ENCODE measurements around the gene RPL9.
"Not testable (repeated sequence)": the region's sequence is repeated elsewhere in the genome, so short reads cannot be mapped to it uniquely, and the experiment has no call there.

Gene RPL9

DNA sequence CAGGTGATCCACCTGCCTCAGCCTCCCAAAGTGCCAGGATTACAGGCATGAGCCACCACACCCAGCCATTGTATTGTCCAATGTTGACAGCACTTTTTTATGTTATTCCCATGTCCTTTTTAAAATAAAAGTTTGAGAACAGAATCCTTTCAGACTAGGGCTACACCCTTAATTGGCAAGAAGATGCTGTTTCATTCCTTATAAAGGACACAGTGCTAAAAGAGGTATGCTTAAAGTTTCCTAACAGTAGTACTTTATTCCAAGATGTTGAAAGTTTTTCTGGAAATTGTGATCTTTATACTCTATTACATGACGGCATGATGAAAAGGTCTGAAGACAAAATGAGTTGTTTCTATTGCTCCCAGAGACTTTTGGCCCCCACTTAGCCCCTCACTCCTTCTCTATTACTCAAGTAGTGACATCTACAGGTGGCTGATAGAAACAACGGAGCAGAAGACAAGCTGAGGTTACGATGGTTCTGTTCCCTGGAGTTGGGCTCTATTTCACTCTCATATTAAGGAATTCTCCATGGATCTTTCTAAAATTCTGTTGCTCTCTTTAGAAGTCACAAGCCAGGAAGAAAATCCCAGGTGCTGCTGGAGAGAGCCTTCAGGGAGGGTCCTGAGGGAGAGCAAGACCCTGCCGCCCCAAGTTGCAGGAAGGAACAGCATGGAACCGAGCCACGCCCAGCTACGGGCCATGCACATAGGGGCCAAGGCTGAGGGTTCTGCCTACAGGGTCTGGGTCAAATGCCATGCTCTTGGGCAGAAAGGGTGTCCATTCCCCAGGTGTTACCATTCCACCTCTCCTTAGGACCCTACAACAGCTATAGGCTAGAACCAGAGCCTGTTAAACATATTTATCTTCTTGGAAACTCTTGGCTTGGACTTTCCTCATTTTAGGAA is 22.8 kb downstream of the RPL9 start:
- no peak for DNase-seq (ENCODE audit: low read depth in 1 of 2, low spot score in 1 of 2)
- TF ChIP-seq JUND (IDR thresholded peaks at IDR 0.05; ENCODE audit: low read depth) = no peak
- in situ Hi-C loops (cut with HindIII; ENCODE audit: low pct_unique_long_range_greater_than_20kb, low sequenced_read_pairs) = no loop called here

DNA sequence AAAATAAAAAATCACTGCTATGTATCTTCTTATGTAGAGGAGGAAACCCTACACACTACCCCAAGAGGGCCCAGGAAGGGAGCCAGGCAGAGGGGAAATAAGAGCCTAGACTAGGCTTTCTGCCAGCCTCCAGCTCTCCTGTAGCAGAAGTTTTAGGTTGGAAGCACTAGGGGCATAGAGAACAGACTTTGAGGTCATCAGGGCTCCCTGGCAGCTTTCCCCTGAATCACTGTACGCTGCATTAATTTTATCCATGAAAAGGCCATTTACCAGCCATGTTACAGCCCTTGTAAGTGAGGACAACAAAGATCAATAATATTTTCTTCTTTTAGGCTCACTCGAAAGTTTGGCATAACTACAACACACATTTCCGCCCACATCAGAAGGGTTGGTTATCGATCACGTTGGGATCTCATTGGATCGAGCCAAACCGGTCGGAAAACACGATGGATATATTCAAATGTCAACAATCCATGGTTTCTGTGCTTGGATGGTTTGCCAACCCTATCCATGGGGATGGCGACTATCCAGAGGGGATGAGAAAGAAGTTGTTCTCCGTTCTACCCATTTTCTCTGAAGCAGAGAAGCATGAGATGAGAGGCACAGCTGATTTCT is 24.7 kb downstream of the RPL9 start:
- in situ Hi-C loops (cut with HindIII; ENCODE audit: low pct_unique_long_range_greater_than_20kb, low sequenced_read_pairs) = no loop called here
- no peak for DNase-seq (ENCODE audit: low read depth in 1 of 2, low spot score in 1 of 2)
- TF ChIP-seq JUND (IDR thresholded peaks at IDR 0.05; ENCODE audit: low read depth) = no peak

- TF ChIP-seq JUND (IDR thresholded peaks at IDR 0.05; ENCODE audit: low read depth) = no peak
- in situ Hi-C loops (cut with HindIII; ENCODE audit: low pct_unique_long_range_greater_than_20kb, low sequenced_read_pairs) = no loop called here
- no peak for DNase-seq (ENCODE audit: low read depth in 1 of 2, low spot score in 1 of 2)
These were observed 29.0 kb downstream of the RPL9 start for GRCh38 chr4:39429476-39430334.

- no peak for TF ChIP-seq JUND (IDR thresholded peaks at IDR 0.05; ENCODE audit: low read depth)
- in situ Hi-C loops (cut with HindIII; ENCODE audit: low pct_unique_long_range_greater_than_20kb, low sequenced_read_pairs) = no loop called here
These were observed 31.1 kb downstream of the RPL9 start for GRCh38 chr4:39427520-39428114.

GRCh38 chr4:39426728-39427127 is 32.0 kb downstream of the RPL9 start:
- in situ Hi-C loops (cut with HindIII; ENCODE audit: low pct_unique_long_range_greater_than_20kb, low sequenced_read_pairs) = no loop called here
- DNase-seq (ENCODE audit: low read depth in 1 of 2, low spot score in 1 of 2) = no peak
- no peak for TF ChIP-seq JUND (IDR thresholded peaks at IDR 0.05; ENCODE audit: low read depth)

More at GRCh38 chr4:39427520-39428114, 31.1 kb downstream of the RPL9 start:
- DNase-seq (ENCODE audit: low read depth in 1 of 2, low spot score in 1 of 2) = no peak

- DNase-seq (ENCODE audit: low read depth in 1 of 2, low spot score in 1 of 2); in situ Hi-C loops (cut with HindIII; ENCODE audit: low pct_unique_long_range_greater_than_20kb, low sequenced_read_pairs): not testable (repeated sequence)
These were observed 33.4 kb downstream of the RPL9 start for GRCh38 chr4:39425297-39425696.

GRCh38 chr4:39422247-39422646 is 36.5 kb downstream of the RPL9 start:
- no peak for DNase-seq (ENCODE audit: low read depth in 1 of 2, low spot score in 1 of 2)
- no peak for TF ChIP-seq JUND (IDR thresholded peaks at IDR 0.05; ENCODE audit: low read depth)
- in situ Hi-C loops (cut with HindIII; ENCODE audit: low pct_unique_long_range_greater_than_20kb, low sequenced_read_pairs) = no loop called here

DNA sequence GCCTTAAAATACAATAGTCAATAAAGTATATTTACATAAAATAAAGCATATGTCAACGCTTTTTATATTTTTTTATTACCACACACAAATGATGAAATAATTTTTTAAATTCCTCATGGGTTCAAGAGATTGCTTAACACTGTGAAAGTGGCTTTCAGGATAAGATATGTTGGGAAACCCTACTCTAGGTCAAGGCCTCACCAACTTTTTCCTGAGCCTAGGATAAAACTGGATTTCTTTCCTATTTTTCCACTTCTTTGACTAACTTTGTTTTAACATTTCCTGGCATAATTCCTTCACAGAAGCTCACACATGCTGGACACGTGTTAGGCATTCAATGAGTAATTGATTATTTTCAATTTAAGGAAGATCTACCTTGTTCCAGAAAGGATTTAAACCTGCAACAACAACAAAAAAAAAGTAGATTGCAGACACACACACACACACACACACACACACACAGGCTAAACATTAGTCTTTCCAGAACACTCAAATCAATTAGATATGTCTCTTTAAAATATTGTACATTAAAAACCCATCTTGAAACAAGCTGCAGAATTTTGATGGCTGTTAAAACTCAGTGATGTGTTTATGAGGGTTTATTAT is 42.9 kb downstream of the RPL9 start:
- TF ChIP-seq JUND (IDR thresholded peaks at IDR 0.05; ENCODE audit: low read depth) = no peak
- in situ Hi-C loops (cut with HindIII; ENCODE audit: low pct_unique_long_range_greater_than_20kb, low sequenced_read_pairs) = no loop called here
- no peak for DNase-seq (ENCODE audit: low read depth in 1 of 2, low spot score in 1 of 2)

DNA sequence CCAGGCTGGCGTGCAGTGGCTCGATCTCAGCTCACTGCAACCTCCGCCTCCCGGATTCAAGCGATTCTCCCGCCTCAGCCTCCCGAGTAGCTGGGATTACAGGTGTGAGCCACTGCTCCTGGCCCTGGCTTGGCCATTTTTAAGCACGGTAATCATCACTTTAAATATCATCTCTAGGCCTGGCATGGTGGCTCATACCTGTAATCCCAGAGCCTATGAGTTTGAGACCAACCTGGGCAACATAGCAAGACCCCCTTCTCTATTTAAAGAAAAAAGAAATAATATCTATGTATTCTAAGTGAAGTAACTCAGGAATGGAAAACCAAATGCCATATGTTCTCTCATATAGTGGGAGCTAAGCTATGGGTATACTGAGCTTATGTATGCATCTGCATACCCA is 47.2 kb downstream of the RPL9 start:
- in situ Hi-C loops (cut with HindIII; ENCODE audit: low pct_unique_long_range_greater_than_20kb, low sequenced_read_pairs) = not testable (repeated sequence)

GRCh38 chr4:39410415-39410814 is 48.3 kb downstream of the RPL9 start:
- no peak for DNase-seq (ENCODE audit: low read depth in 1 of 2, low spot score in 1 of 2)
- in situ Hi-C loops (cut with HindIII; ENCODE audit: low pct_unique_long_range_greater_than_20kb, low sequenced_read_pairs) = no loop called here
- no peak for TF ChIP-seq JUND (IDR thresholded peaks at IDR 0.05; ENCODE audit: low read depth)

More for the DNA sequence above, 47.2 kb downstream of the RPL9 start:
- not testable (repeated sequence) for DNase-seq (ENCODE audit: low read depth in 1 of 2, low spot score in 1 of 2)

DNA sequence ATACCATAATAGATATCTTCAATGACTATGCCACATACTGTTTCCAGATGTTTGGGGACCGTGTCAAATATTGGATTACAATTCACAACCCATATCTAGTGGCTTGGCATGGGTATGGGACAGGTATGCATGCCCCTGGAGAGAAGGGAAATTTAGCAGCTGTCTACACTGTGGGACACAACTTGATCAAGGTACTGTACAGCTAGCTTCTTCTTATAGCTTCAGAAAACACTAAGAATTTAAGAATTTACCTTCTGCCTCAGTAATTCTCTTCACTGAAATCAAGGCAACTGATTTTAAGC is 51.2 kb downstream of the RPL9 start:
- in situ Hi-C loops (cut with HindIII; ENCODE audit: low pct_unique_long_range_greater_than_20kb, low sequenced_read_pairs) = no loop called here
- DNase-seq (ENCODE audit: low read depth in 1 of 2, low spot score in 1 of 2) = no peak
- no peak for TF ChIP-seq JUND (IDR thresholded peaks at IDR 0.05; ENCODE audit: low read depth)
